Endothelial cell (in vitro differentiated cells): ENCODE data around the gene INSR. TPM values are rescaled to one million over a fixed set of nuclear protein-coding genes. Genes with fewer than 3 reads are reported as not detected.

Experiments used
- DNase-seq: peaks from one replicate; pipeline ENCODE4 v3.0.0; 2021; ENCODE audit warnings: low spot score
- H3K27ac Mint-ChIP-seq: one replicate; pipeline ENCODE4 v1.8.0; 2021; ENCODE audit warnings: mixed read lengths, inconsistent platforms; ENCODE audit not compliant: unreplicated experiment
- H3K27me3 Mint-ChIP-seq: one replicate; pipeline ENCODE4 v1.8.0; 2021; ENCODE audit warnings: mild to moderate bottlenecking, moderate library complexity, mixed read lengths, inconsistent platforms; ENCODE audit not compliant: unreplicated experiment
- H3K36me3 Mint-ChIP-seq: one replicate; pipeline ENCODE4 v1.8.0; 2021; ENCODE audit warnings: mild to moderate bottlenecking, low read depth, mixed read lengths, inconsistent platforms; ENCODE audit not compliant: unreplicated experiment
- H3K4me1 Mint-ChIP-seq: one replicate; pipeline ENCODE4 v1.8.0; 2021; ENCODE audit warnings: mild to moderate bottlenecking, mixed read lengths, inconsistent platforms; ENCODE audit not compliant: unreplicated experiment
- H3K4me3 Mint-ChIP-seq: one replicate; pipeline ENCODE4 v1.8.0; 2021; ENCODE audit warnings: mild to moderate bottlenecking, mixed read lengths, inconsistent platforms; ENCODE audit not compliant: unreplicated experiment
- H3K9me3 Mint-ChIP-seq: one replicate; pipeline ENCODE4 v1.8.0; 2021; ENCODE audit warnings: mixed read lengths, inconsistent platforms; ENCODE audit not compliant: unreplicated experiment
- total RNA-seq: library from RNA; stranded (reverse); fragmentation: NEBNext Ultra II Directional; extraction: Animal tissue kit (Norgen Biotek cat#: 25700); gene quantifications from one replicate; pipeline ENCODE4 v1.2.1, GENCODE V29; 2021; ENCODE audit not compliant: unreplicated experiment
- TF ChIP-seq, protein P1 (sequence below): fragments of 200-600 bp; sonication (generic); IDR thresholded peaks from one replicate; pipeline ENCODE4 v1.5.0; 2021; ENCODE audit warnings: antibody characterized with exemption; ENCODE audit not compliant: unreplicated experiment

INSR gene
- total RNA-seq, 1 donor from 2014 or later = 28.9 TPM

- no peak overlapping the region for H3K27ac Mint-ChIP-seq
- TF ChIP-seq, protein P1, sequence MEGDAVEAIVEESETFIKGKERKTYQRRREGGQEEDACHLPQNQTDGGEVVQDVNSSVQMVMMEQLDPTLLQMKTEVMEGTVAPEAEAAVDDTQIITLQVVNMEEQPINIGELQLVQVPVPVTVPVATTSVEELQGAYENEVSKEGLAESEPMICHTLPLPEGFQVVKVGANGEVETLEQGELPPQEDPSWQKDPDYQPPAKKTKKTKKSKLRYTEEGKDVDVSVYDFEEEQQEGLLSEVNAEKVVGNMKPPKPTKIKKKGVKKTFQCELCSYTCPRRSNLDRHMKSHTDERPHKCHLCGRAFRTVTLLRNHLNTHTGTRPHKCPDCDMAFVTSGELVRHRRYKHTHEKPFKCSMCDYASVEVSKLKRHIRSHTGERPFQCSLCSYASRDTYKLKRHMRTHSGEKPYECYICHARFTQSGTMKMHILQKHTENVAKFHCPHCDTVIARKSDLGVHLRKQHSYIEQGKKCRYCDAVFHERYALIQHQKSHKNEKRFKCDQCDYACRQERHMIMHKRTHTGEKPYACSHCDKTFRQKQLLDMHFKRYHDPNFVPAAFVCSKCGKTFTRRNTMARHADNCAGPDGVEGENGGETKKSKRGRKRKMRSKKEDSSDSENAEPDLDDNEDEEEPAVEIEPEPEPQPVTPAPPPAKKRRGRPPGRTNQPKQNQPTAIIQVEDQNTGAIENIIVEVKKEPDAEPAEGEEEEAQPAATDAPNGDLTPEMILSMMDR = no peak
Measured at GRCh38 chr19:7268705-7269098, 25.5 kb downstream of the INSR start.

GRCh38 chr19:7267792-7268704 is 26.2 kb downstream of the INSR start:
- H3K27ac Mint-ChIP-seq = no peak overlapping the region
- H3K4me3 Mint-ChIP-seq = peak overlapping the region; percentile 64
- no peak for DNase-seq
- H3K36me3 Mint-ChIP-seq = peaks cover 14% of the 10 kb centered on the region
- H3K27me3 Mint-ChIP-seq = peaks cover 4% of the 10 kb centered on the region
- no peaks in the 10 kb centered on the region for H3K4me1 Mint-ChIP-seq
- H3K9me3 Mint-ChIP-seq = no peaks in the 10 kb centered on the region
- TF ChIP-seq, protein P1 = no peak

More at GRCh38 chr19:7268705-7269098, 25.5 kb downstream of the INSR start:
- Mint-ChIP-seq H3K9me3 (no peaks in the 10 kb centered on the region), H3K4me3 (no peak overlapping the region), H3K27me3 (peaks cover 4% of the 10 kb centered on the region), H3K36me3 (peaks cover 14% of the 10 kb centered on the region), H3K4me1 (no peaks in the 10 kb centered on the region)
- DNase-seq = no peak

DNA sequence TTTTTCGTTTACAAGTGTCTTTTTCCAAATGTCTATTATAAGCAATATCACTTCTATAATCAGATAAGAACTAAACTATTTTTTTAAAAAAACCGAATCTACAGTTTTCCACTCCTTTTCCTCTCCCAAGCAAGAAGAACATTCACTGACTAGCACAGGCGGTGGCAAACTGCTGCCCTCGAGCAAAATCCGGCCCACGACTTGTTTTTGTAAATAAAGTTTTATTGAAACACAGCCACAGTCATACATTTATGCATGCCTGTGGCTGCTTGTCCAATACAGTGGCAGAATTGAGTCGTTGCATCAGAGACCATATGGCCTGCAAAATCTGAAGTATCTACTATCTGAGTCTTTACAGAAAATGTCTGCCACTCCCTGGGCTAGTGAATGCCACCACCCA is 27.4 kb downstream of the INSR start:
- Mint-ChIP-seq H3K4me3 (peak overlapping the region; percentile 64), H3K27ac (no peak overlapping the region), H3K4me1 (no peaks in the 10 kb centered on the region), H3K9me3 (no peaks in the 10 kb centered on the region), H3K27me3 (peaks cover 4% of the 10 kb centered on the region), H3K36me3 (peaks cover 14% of the 10 kb centered on the region)
- DNase-seq = no peak
- TF ChIP-seq, protein P1 = no peak

DNA sequence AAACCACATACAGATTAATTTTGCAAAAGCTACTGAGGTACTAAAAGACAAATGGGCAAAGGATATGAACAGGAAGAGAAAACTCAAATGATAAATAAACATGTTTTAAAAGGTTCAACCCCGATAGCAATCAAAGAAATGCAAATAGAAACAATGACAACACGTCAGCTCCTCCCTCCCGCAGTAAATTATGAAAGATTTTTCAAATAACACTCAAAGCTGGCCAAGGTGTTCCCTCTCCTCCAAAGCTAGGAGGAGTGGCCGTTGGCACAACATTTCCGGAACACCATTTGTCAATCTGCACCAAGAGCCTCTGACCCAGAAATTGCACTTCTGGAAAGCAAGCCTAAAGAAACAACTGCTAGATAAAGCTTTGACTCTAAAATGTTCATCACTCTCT is 28.3 kb downstream of the INSR start:
- DNase-seq = no peak
- Mint-ChIP-seq H3K4me3 (no peak overlapping the region), H3K36me3 (peaks cover 14% of the 10 kb centered on the region), H3K27me3 (peaks cover 4% of the 10 kb centered on the region), H3K9me3 (no peaks in the 10 kb centered on the region), H3K27ac (no peak overlapping the region), H3K4me1 (no peaks in the 10 kb centered on the region)
- TF ChIP-seq, protein P1 = no peak

DNA sequence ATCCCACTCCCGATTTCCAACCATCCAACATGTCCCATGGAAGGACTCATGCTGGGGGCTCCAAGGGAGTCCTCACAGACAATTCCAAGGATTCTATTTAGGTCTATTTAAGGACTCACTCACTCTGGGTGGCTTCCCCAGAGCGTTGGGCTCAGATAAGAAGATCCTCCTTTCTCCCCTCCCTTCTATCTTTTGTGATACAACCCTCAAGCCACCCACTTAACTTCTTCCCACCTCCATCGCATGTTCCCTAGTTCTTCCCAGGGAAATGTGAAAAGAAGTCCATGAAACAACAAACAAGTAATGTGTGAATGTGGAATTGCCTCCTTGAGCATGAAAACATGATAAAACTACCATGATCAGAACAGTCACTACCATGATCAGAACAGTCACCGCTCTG is 29.4 kb downstream of the INSR start:
- no peak for DNase-seq
- no peaks in the 10 kb centered on the region for H3K4me1 Mint-ChIP-seq
- no peak overlapping the region for H3K4me3 Mint-ChIP-seq
- no peaks in the 10 kb centered on the region for H3K9me3 Mint-ChIP-seq
- TF ChIP-seq, protein P1 = no peak
- H3K27me3 Mint-ChIP-seq = peaks cover 4% of the 10 kb centered on the region
- H3K27ac Mint-ChIP-seq = no peak overlapping the region
- H3K36me3 Mint-ChIP-seq = peaks cover 14% of the 10 kb centered on the region
